GM18951 (cell line): ENCODE measurements around the gene PINK1.
"Not testable (repeated sequence)": the region's sequence is repeated elsewhere in the genome, so short reads cannot be mapped to it uniquely, and the experiment has no call there.

Experiments
- POLR2A ChIP-seq: IDR thresholded peaks from 4 replicates; pipeline ENCODE4 v1.6.1; 2011; ENCODE audit warnings: mild to moderate bottlenecking; ENCODE audit not compliant: insufficient read length, insufficient read depth; ENCODE audit errors: extremely low read depth
- in situ Hi-C: fragments of 300-500 bp; cut with MboI; formaldehyde crosslinking; loops from one replicate; pipeline ENCODE4 v1.12.0; 2022; ENCODE audit warnings: low sequenced_read_pairs, mixed read lengths, inconsistent platforms; ENCODE audit not compliant: unreplicated experiment

Gene PINK1

DNA sequence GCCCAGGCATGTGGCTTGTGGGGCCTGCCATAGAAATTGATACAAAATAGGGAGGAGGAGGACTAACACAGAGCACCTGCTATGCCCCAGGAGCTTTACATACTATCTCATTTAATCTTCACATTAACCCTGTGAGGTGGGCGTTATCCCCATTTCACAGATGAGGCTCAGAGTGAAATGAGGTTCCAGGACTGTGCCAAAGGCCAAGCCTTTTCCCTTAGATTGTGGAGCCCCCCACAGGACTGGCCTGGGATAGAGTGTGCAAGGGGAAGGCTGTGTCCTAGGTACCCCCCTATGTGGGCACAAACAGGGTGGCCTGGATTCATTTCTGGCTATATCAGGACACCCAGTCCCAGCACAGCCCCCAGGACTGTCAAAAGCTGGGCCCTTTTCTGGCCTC is 30.1 kb downstream of the PINK1 start:
- in situ Hi-C loops: no loop called here
- TF ChIP-seq POLR2A: no peak

DNA sequence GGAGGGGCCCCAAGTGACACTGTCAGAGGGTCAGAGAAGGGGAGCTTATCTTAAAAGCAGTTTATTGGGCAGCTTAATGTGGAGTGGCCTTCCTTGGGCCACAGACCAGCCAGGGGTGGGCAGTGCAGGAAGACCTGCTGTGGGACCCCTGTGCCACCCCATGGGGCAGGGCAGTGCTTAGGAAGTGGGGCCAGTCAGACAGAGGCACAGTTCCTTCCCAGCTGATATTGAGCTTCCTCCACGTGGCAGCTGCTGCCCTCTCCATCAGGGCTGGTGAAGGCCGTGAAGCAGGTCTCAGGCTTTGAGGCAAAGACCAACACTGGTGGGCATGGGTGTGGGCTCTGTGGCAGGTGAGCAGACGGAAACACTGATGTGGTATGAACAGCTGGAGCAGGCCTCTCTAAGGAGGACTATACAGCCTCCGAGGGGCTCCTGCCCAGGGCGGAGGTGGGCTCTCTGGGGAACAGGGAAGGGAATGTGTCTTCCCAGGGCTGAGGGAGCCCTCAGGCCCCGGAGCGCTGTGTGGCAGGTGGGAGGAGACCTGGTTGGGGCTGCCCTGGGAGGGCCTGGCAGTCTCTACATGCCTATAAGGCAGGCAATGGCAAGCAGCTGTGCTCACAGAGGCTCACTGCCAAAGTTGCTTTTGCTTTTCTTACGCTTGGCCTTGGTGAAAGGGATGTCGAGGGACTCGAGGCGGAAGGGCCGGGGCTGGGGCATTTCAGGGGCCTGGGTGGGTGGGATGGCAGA is 30.9 kb downstream of the PINK1 start:
- no peak for TF ChIP-seq POLR2A
- in situ Hi-C loops: no loop called here

DNA sequence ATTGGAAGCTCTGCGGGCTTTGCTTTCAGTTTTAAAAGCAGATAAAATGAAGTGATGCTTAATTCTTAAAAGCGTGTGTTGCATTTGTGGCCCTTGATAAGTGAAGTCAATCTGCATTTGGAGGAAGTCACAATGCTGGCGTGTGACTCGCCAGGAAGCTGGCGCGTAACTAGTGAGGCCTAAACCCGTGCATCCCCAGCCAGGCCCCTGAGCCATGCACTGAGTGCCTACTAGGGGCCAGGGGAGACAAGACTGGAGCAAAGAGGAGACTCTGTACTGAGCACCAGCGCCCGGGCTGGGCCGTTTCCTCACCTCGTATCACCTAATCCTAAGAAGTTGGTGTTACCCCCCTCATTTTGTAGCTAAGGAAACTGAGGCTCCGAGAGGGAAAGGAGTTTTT is 32.5 kb downstream of the PINK1 start:
- in situ Hi-C loops: no loop called here

DNA sequence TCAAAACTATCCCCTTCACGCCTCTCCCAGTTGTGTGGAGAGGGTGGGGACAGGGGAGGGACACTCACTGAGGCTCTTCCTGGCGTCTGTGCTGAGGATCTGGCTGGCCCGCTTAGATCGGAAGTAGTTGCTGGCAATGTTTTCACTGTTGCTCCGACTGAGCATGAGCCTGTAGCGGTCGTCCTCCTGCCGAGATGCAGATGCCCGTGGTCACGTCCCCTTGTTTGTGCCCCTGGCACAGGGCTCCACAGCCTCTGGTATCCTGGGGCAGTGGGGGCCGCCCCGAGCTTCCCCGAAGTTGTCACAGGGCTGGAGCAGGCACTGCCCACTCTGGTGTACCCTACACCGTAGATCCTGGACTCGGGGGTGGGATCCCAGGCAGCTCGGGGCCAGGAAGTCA is 32.9 kb downstream of the PINK1 start:
- in situ Hi-C loops: no loop called here

More for the DNA sequence above, 32.5 kb downstream of the PINK1 start:
- TF ChIP-seq POLR2A: no peak

DNA sequence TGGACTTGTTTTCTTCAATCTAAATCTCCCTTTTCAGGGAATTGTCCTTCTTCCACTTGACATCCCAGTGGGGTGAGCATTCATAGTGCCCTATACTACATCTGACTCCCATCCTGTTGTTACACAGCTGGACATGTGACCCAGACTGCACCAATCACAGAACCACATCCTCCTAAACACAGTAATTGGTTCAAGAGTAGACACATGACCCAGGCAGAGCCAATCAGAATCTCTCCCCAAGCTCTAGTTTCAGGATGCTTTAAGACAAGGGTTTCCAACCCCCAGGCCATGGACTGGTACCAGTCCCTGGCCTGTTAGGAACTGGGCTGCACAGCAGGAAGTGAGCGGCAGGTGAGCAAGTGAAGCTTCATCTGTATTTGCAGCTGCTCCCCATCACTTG is 33.5 kb downstream of the PINK1 start:
- in situ Hi-C loops: no loop called here
- no peak for TF ChIP-seq POLR2A

More for the DNA sequence above, 32.9 kb downstream of the PINK1 start:
- no peak for TF ChIP-seq POLR2A

DNA sequence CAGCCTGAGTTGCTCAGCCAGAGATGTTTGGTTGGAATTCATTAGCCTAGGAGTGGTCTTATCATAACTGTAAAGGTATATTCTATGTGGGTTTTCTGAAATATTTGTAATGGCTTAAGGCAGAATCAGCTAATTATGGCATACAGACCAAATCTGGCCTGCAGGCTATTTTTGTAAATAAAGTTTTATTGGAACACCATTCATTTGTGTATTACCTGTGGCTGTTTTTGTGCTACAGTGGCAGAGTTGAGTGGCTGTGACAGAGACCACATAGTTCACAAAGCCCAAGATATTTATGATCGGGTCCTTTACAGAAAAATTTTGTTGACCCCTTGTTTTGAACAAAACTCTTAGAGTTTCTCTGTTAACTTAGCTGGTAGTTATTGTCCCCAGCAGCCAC is 35.3 kb downstream of the PINK1 start:
- no peak for TF ChIP-seq POLR2A
- in situ Hi-C loops: no loop called here

DNA sequence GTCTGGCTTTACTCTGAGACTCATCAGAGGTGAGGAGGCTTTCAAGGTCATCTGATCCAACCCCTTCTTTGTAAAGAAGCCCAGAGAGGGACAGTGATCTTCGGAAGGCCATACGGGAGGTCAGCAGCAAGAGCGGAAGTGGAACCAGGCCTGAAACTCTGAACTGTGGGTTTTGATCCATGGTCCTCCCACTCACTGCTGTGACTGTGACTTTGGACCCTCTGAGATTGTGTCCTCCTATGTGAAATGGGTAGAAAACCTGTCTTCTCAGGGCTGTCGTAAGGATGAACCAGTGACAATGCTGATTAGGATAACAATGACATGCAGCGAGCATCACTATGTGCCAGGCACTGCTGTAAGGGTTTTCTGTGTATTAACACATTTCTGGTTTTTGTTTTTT is 37.7 kb downstream of the PINK1 start:
- in situ Hi-C loops: no loop called here
- TF ChIP-seq POLR2A: no peak

DNA sequence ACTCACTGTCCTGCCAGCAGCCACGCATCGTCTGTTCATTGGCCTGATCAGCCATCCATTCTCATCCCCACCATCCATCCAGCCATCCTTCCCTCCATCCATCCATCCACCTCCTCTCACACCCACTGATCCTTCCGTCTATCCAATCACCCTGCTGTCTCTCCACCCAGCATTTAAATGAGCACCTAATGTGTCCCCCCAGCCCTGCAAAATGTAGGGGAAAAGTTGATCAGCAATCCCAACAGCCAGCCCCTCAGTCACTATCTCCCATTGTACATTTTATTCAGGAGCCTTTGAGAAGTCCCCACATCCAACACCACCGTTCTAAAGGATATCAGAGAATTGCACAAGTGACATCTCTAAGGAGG is 39.0 kb downstream of the PINK1 start:
- no peak for TF ChIP-seq POLR2A

DNA sequence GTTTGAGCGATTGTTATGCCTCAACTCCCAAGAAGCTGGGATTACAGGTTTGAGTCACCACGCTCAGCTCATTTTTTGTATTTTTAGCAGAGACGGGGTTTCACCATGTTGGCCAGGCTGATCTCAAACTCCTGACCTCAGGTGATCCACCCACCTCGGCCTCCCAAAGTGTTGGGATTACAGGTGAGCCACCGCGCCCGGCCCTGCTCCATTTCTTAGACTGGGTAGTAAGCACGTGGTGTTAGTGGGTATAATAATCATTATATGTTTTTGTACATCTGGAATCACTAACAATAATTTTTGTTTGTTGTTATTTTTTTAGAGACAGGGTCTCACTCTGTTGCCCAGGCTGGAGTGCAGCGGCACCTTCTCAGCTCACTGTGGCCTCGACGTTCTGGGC is 40.4 kb downstream of the PINK1 start:
- in situ Hi-C loops: not testable (repeated sequence)

More for the DNA sequence above, 39.0 kb downstream of the PINK1 start:
- in situ Hi-C loops: no loop called here

DNA sequence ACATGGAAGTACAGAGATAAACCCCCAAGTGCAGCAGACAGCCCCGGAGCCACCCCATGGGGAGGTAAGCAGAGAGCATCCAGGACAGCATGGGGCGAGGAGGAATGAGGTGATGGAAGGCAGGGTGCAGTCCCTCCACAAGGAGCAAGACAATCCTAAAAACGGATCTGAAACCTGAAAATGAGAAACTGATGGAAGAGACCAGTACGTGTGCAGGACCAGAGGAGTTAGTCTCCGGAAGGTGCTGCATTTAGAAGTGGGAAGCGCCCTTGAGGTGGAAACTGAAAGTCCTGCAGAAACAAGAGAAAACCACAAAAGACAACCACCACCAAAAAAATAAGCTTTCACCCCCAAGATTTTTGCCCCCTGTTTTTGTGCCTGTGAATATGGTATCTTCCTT is 45.3 kb downstream of the PINK1 start:
- in situ Hi-C loops: no loop called here

DNA sequence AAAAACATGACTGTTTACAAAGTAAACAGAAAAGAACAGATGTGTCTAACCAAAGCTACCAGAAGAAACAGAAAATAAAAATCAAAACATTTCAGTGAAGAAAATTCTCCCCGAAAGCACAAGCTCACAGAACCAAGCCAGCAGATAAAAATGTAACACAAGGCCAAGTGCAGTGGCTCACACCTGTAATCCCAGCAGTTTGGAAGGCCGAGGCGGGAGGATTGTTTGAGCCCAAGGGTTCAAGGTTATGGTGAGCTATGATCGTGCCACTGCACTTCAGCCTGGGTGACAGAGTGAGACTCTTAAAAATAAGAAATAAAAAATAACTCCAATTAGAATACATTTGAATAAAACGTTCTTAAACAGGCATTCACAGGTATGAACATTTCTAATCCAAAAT is 47.0 kb downstream of the PINK1 start:
- no peak for TF ChIP-seq POLR2A
- in situ Hi-C loops: no loop called here

More for the DNA sequence above, 45.3 kb downstream of the PINK1 start:
- no peak for TF ChIP-seq POLR2A

DNA sequence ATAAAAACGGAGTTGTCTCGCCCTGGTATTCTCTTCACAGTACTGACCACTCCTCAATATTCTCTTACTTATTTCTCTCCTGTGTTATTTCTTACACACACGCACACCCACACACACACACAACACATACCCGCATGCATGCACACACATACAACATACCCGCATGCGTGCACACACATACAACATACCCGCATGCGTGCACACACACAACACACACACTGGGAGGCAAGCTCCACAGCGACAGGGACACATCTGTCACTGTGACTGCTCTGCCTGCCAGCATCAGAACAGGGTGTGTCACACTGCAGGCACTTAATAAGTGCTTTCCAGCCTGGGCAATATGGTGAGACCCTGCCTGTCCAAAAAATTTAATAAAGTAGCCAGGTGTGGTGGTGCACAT is 48.7 kb downstream of the PINK1 start:
- in situ Hi-C loops: no loop called here
- no peak for TF ChIP-seq POLR2A

DNA sequence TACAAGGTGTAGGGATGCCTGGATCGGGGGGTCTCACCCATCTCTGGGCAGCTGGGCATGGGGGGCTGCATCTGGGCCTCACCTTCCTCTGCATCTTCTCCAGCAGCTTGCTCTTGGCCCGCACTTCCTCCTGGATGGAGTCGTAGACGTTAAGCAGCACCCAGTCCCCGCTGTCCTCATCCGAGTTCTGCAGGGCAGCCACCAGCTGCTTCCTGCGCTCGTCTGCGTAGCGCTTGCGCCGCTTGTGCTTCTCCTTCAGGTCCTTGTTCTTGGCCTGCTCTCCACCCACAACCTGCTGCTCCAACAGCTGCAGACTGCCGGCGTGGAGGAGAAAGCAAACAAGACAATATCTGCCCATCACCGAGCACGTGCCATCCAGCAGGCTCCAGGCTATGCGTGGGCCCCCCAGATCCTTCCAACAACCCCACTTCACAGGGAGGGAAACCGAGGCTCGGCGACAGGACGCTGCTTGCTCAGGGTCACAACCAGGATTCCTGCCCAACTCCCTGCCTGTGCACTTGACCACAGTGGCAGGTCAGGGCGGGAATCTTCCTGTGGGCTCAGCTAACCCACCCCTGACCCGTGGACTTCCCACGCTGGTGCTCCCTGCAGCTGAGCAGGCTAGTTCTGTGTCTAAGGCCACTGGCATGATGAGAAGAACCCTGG is 49.4 kb downstream of the PINK1 start:
- in situ Hi-C loops: no loop called here
- no peak for TF ChIP-seq POLR2A

DNA sequence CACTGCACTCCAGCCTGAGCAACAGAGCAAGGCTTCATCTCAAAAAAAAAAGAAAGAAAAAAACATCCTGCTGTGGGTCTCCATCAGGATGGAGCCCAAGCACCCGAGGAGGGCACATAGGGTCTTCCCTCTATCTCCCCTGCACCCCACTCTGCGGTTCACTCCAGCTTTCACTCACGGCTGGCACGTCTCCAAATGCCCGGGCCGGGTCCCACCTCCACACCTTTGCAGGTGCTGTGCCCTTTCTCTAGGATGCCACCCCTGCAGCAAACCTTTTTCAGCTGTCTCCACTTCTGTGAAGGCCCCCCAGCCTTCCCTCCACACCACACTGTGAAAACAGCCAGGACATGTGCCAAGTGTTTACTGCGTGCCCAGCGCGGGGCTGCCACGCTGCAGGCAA is 50.4 kb downstream of the PINK1 start:
- in situ Hi-C loops: no loop called here
- TF ChIP-seq POLR2A: no peak
